Fibroblast of pulmonary artery (primary cell): ENCODE results near the gene TNFSF13.

Source experiments
- DNase-seq: peaks from one replicate; pipeline ENCODE4 v3.0.0-alpha.2; 2010; ENCODE audit warnings: low read depth
- H3K4me3 ChIP-seq: replicated peaks from 2 replicates; pipeline ENCODE4 v1.5.1; 2011; ENCODE audit warnings: low read depth, mild to moderate bottlenecking, control low read depth, low read length, moderate library complexity
- CTCF ChIP-seq: IDR thresholded peaks from 2 replicates; pipeline ENCODE4 v1.5.1; 2011; ENCODE audit warnings: mild to moderate bottlenecking, control low read depth, low read length, inconsistent platforms; ENCODE audit errors: missing control alignments

TNFSF13 gene

GRCh38 chr17:7587420-7588151, 29.0 kb downstream of the TNFSF13 start:
- no peak overlapping the region for H3K4me3 ChIP-seq
- peak; percentile 68 for DNase-seq
- no peak for TF ChIP-seq CTCF

GRCh38 chr17:7588553-7589203, 30.1 kb downstream of the TNFSF13 start:
- no peak overlapping the region for H3K4me3 ChIP-seq
- TF ChIP-seq CTCF = no peak
- DNase-seq = no peak

GRCh38 chr17:7589204-7589868, 30.8 kb downstream of the TNFSF13 start:
- H3K4me3 ChIP-seq = no peak overlapping the region
- TF ChIP-seq CTCF = peak; percentile 77
- DNase-seq = peak; percentile 88

- no peak for TF ChIP-seq CTCF
- H3K4me3 ChIP-seq = no peak within 1 kb of the TSS
- DNase-seq = no peak
These were observed 31.5 kb downstream of the TNFSF13 start, which contains the start of gene SOX15 for GRCh38 chr17:7589891-7590691. TSS of gene SOX15 (minus strand) at chr17:7590094. CDS start at chr17:7589676, 418 bp downstream.

GRCh38 chr17:7590743-7591142, 32.2 kb downstream of the TNFSF13 start:
- no peak overlapping the region for H3K4me3 ChIP-seq
- peak; percentile 44 for DNase-seq

More at GRCh38 chr17:7590743-7591142, 32.2 kb downstream of the TNFSF13 start:
- no peak for TF ChIP-seq CTCF
